Measurements from ENCODE around the gene FRK.
"Not testable (repeated sequence)": the region's sequence is repeated elsewhere in the genome, so short reads cannot be mapped to it uniquely, and the experiment has no call there.

FRK gene

DNA sequence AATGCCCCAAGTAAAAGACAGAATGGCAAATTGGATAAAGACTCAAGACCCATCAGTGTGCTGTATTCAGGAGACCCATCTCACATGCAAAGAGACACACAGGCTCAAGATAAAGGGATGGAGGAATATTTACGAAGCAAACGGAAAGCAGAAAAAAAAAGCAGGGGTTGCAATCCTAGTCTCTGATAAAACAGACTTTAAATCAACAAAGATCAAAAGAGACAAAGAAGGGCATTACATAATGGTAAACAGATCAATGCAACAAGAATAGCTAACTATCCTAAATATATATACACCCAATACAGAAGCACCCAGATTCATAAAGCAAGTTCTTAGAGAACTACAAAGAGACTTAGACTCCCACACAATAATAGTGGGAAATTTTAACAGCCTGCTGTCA, 123.2 kb downstream of the FRK start:
- not testable (repeated sequence) for DNase-seq

GRCh38 chr6:115935361-115935760, 125.3 kb downstream of the FRK start:
- no peak for DNase-seq

GRCh38 chr6:115934829-115935228, 125.9 kb downstream of the FRK start:
- no peak for DNase-seq

DNA sequence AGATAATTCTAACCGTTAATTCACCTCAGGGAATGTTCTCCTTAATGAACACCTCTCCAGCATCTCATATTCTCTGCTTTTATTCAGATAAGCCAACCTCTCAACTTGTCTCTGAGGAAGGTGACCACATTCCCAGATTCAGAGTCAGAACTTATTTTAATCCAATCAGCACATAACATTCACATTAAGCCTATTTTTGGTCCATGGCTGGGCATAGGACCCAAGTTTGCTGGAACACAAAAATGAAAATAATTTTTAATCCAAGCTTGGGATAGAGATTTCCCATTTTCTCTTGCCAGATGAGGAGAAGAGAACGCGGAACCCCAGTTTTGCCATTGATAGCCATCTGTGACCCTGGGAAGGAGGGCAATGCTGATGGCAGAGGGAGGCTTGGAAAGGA, 126.5 kb downstream of the FRK start:
- no peak for DNase-seq

GRCh38 chr6:115932481-115932880, 128.2 kb downstream of the FRK start:
- DNase-seq = no peak

DNA sequence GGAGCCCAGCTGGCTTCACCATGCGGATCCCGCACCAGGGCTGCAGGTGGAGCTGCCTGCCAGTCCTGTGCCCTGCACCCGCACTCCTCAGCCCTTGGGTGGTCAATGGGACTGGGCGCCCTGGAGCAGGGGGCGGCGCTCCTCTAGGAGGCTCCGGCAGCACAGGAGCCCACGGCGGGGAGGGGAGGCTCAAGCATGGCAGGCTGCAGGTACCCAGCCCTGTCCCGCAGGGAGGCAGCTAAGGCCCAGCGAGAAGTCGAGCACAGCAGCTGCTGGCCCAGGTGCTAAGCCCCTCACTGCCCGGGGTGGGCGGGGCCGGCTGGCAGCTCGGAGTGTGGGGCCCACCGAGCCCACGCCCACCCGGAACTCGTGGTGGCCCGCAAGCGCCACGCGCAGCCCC, 132.7 kb downstream of the FRK start:
- not testable (repeated sequence) for DNase-seq

GRCh38 chr6:115922971-115923370, 137.7 kb downstream of the FRK start:
- DNase-seq = no peak

DNA sequence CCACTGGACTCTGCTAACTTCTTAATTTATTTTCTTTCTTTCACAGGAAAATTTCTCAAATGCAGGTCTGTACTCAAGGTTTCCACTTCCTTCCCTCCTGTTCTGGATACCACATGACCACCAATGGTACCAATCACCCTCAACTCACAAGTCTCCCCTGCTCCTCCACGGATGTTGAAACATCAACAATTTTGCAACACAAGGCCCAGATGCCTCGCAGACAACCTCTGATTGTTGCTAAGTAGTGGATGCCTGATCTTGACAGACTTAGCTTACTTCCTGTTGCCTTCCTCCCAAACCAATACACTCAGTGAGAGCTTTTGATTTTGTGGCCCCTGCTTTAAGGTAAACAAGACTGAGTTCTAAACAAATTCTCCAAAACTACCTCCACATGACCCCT, 146.6 kb downstream of the FRK start:
- DNase-seq = no peak

DNA sequence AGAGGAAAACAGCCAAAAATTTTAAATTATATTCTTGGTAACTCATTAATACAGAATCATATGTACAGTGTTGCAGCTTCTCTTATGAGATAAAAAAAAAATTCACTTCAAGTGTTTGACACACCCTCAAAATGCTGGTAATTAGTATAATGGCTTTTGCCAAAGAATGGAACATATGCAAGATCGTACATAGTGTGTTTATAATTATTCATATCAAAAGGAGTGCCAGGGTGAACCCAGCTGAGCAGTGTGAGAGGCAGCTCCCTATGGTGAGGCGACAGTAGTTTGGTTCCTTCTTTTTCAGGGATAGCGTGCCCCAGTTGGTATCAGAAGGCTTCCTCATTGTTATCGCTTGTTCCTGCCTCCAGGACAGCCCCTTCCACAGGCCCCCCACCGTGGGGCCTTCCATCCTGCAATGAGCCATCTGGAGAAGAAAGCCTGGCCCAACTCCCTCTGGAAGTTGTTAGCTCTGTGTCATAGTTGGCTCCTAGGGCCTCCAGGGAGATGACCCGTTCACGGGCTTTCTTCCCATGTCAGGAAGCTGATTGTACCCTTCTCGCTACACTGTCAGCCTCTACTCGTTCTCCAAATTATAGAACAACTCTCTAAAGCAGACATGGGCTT, 150.7 kb downstream of the FRK start:
- no peak for DNase-seq

DNA sequence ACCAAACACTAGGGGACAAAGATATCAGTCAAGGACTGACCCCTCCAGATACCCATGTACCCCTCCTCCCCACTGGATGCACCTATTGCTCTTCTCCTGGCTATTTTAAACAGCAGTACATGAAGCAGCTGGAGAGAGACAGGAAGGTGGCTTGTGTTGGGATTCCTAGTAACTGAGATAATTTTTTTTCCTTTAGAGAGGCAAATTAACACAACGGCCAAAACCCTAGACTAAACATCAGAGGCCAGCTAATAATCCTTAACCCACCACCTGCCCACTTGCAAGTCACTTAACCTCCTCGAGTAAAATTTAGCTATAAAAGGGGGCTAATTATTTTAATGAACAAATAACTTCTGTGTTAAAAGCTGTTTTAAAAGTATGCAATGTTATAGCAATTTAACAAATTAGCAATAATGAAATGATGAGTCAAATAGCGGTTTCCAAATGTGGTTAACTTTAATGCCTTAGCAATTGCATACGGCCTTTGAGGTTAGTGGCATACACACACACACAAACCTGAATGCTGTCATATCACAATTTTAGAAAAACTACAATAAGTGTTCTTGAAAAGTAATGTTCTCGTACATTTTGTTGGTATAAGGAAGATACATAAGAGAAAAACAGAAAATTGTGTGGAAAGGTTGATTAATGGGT, 151.7 kb downstream of the FRK start:
- DNase-seq = no peak

DNA sequence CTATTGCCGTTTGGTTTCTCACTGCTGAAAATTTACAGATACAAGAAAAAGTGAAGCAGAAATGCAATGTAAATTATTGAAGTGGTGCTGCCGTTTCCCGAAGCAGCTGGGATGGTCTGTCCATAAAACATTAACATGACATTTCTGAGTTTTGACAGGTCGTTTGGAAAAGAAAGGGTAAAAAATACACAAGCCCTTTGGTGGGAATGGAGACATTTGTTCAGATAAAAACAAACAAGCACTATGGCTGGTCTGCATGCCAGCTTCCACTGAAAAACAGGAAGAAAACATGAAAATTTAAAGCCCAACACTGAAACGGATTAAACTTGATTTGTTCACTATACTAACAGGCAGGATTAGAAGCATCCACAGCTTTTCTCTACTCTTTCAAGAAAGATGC, 155.2 kb downstream of the FRK start:
- DNase-seq = no peak

- no peak for DNase-seq
Observed at GRCh38 chr6:115902436-115902835, 158.3 kb downstream of the FRK start.

- DNase-seq = no peak
Observed at GRCh38 chr6:115901896-115902295, 158.8 kb downstream of the FRK start.

DNA sequence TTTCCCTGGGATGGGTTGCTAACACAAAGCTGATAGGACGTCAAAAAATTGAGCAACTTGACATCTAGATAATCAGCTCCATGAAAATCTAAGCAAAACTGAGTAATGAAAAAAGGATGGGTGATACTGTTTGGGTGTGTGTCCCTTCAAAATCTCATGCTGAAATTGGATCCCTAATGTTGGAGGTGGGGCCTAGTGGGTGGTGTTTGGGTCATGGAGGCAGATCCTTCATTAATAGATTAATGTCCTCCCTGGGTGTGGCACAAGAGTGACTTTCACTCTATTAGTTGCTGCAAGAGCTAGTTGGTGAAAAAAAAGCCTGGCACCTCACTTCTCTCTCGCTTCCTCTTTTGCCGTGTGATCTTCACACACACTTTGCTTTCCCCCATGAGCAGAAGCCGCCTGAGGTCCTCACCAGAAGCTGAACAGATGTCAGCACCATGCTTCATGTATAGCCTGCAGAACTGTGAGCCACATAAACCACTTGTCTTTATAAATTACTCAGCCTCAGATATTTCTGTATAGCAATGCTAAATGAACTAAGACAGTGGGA, 160.9 kb downstream of the FRK start:
- no peak for DNase-seq

GRCh38 chr6:115898246-115898645, 162.4 kb downstream of the FRK start:
- no peak for DNase-seq

- no peak for DNase-seq
Observed at GRCh38 chr6:115896538-115897129, 164.1 kb downstream of the FRK start.

DNA sequence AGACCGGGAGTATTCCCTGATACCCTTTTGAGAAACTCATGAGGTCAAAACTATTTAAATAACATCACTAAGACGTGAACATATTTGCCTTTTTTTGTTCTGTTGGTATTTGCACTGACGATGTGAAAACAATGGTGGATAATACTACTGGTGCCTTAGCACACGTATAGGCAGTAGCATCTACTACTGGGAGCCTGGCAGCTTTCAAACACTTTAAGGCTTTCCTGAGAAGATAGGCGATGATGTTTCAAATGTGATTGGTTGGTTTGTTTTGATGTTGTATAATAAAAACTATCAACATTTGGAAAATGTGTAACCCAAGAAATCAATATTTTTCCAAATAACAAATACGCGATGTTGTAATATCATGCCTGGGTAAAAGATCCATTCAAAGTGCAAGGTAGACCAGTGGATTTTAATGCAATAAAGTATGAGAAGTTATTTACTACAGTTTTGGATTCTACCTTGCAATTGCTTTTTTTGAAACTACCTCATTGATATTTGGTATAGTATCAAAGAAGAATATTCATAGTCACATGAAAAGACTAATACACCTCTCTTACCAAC, 166.2 kb downstream of the FRK start:
- no peak for DNase-seq

DNA sequence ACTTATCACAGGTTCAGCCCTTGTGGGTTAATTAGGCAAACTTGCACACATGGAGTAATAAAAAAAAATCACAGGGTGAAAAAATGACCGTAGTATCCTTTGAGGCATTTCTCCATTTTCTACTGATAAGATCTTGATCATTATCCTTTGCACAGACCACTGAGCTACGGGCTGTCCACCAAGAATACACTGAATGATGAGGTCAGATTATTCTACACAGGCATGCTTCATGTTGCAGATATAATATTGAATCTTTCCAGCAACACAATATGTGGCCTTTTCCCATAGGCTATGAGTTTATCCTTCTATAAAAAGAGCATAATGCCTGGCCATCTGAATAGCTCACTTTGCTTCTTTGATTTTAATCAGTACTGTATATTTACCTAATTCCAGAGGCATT, 168.9 kb downstream of the FRK start:
- no peak for DNase-seq

- no peak for DNase-seq
Observed at GRCh38 chr6:115891111-115891669, 169.5 kb downstream of the FRK start.

GRCh38 chr6:115890238-115890637, 170.5 kb downstream of the FRK start:
- DNase-seq = no peak

DNA sequence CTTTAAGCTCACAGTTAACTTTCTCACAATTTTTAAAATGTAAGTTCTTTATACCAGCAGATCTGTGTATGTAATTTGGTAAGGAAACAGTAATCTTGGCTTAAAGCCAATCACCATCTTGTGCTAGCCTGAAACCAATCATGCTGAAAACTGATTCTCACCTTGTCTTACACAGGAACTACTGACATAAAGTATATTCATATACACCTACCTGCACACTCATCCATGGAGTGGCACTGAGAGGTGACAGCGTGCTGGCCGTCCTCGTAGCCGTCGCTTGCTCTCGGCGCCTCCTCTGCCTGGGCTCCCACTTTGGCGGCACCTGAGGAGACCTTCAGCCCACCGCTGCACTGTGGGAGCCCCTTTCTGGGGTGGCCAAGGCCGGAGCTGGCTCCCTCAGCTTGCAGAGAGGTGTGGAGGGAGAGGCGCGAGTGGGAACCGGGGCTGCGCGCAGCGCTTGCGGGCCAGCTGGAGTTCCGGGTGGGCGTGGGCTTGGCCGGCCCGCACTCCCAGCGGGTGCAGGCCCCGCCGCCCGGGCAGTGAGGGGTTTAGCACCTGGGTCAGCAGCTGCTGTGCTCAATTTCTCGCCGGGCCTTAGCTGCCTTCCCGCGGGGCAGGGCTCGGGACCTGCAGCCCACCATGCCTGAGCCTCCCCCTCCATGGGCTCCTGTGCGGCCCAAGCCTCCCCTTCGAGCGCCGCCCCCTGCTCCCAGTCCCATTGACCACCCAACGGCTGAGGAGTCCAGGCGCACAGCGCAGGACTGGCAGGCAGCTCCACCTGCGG, 171.8 kb downstream of the FRK start:
- DNase-seq = not testable (repeated sequence)

- DNase-seq = no peak
Observed at GRCh38 chr6:115887891-115888290, 172.8 kb downstream of the FRK start.

Data from NCI-H510A (cell line).